A549 (cell line): ENCODE data around the gene RIPOR2. TPM values are rescaled to one million over a fixed set of nuclear protein-coding genes. Genes with fewer than 3 reads are reported as not detected.

ENCODE experiments used
- ATAC-seq, 2 experiments: fragments of 200-7000 bp in 1 of 2; fragments of >200 bp in 1 of 2; cut with Nextera tagmentation in 1 of 2; cut with Tn5 transposase in 1 of 2; 3 replicates each; pipeline versions ENCODE4 v1.8.0 to v1.9.1; 2018 to 2020; ENCODE audit warnings: mild to moderate bottlenecking in 1 of 2, moderate library complexity in 1 of 2
- CTCF ChIA-PET: fragments of 300-600 bp; sonication (Branson Sonifier 250); formaldehyde crosslinking; extraction: SDS; loops from one replicate; lab custom pipeline; 2021; ENCODE audit warnings: antibody characterized with exemption, inconsistent platforms; lab: Yijun Ruan, JAX
- POLR2A ChIA-PET: fragments of 350-600 bp; formaldehyde crosslinking; extraction: SDS; loops from one replicate; lab custom pipeline; 2021; ENCODE audit warnings: antibody characterized with exemption, inconsistent platforms; lab: Yijun Ruan, JAX
- DNase-seq, 2 experiments: peaks; one replicate each; pipeline versions ENCODE4 v3.0.0 to v3.0.0-alpha.2; 2011 to 2016; ENCODE audit warnings: low read depth in 1 of 2, low spot score in 1 of 2
- FAIRE-seq: peaks from 2 replicates; lab custom pipeline; 2011; peaks lifted over from hg19 to GRCh38; lab: Jason Lieb, UNC
- H3K27ac ChIP-seq, 2 experiments: fragments of >200 bp; sonication (Bioruptor Twin); formaldehyde crosslinking; 3 replicates each; pipeline ENCODE4 v1.5.1; 2016 to 2017
- H3K4me1 ChIP-seq: fragments of >200 bp; sonication (Bioruptor Twin); formaldehyde crosslinking; 3 replicates; pipeline ENCODE4 v1.6.1; 2016
- H3K4me2 ChIP-seq: fragments of >200 bp; sonication (Bioruptor Twin); formaldehyde crosslinking; 3 replicates; pipeline ENCODE4 v1.6.1; 2016
- H3K4me3 ChIP-seq: fragments of >200 bp; sonication (Bioruptor Twin); formaldehyde crosslinking; 3 replicates; pipeline ENCODE4 v1.5.1; 2016
- H3K9me3 ChIP-seq: fragments of >200 bp; sonication (Bioruptor Twin); formaldehyde crosslinking; 3 replicates; pipeline ENCODE4 v1.6.1; 2016
- ATOH8 ChIP-seq: fragments of 250-450 bp; sonication (Bioruptor Pico); IDR thresholded peaks from 2 replicates; pipeline ENCODE4 v1.5.0; 2020; ENCODE audit warnings: low read depth, mild to moderate bottlenecking, moderate library complexity
- BCL3 ChIP-seq: fragments of >200 bp; sonication (Bioruptor Twin); formaldehyde crosslinking; IDR thresholded peaks from 3 replicates; pipeline ENCODE4 v1.6.1; 2016
- BHLHE40 ChIP-seq: IDR thresholded peaks from 2 replicates; pipeline ENCODE4 v1.6.1; 2012; ENCODE audit warnings: low read depth, low read length, inconsistent platforms
- CBX2 ChIP-seq: fragments of 200-600 bp; sonication (generic); IDR thresholded peaks from 2 replicates; pipeline ENCODE4 v1.6.1; 2016; ENCODE audit warnings: low read depth, mild to moderate bottlenecking, borderline replicate concordance
- CTCF ChIP-seq: fragments of >200 bp; sonication (Bioruptor Twin); formaldehyde crosslinking; IDR thresholded peaks from 3 replicates; pipeline ENCODE4 v1.5.1; 2016
- E2F6 ChIP-seq: IDR thresholded peaks from 2 replicates; pipeline ENCODE4 v1.6.1; 2012; ENCODE audit warnings: low read depth, borderline replicate concordance
- EHF ChIP-seq: fragments of 250-450 bp; sonication (Bioruptor Pico); IDR thresholded peaks from 2 replicates; pipeline ENCODE4 v1.5.0; 2020; ENCODE audit warnings: mild to moderate bottlenecking
- EP300 ChIP-seq, 2 experiments: fragments of >200 bp; sonication (Bioruptor Twin); formaldehyde crosslinking; IDR thresholded peaks; 2 replicates in 1 of 2; 3 replicates in 1 of 2; pipeline ENCODE4 v1.6.1; 2016 to 2017
- FOSB ChIP-seq: fragments of 250-450 bp; sonication (Bioruptor Pico); IDR thresholded peaks from 2 replicates; pipeline ENCODE4 v1.5.0; 2020; ENCODE audit warnings: mild to moderate bottlenecking, moderate library complexity
- FOSL2 ChIP-seq, 2 experiments: fragments of 450-650 bp in 1 of 2; fragments of >200 bp in 1 of 2; sonication (Bioruptor Twin) in 1 of 2; formaldehyde crosslinking; IDR thresholded peaks; 2 replicates each; pipeline versions ENCODE4 v1.5.0 to v1.6.1; 2016 to 2020; ENCODE audit warnings: mild to moderate bottlenecking in 1 of 2, moderate library complexity in 1 of 2
- FOXS1 ChIP-seq: fragments of 250-450 bp; sonication (Bioruptor Pico); IDR thresholded peaks from 2 replicates; pipeline ENCODE4 v1.5.0; 2020; ENCODE audit warnings: mild to moderate bottlenecking, moderate library complexity
- HOXB5 ChIP-seq: fragments of 250-450 bp; sonication (Bioruptor Pico); IDR thresholded peaks from 2 replicates; pipeline ENCODE4 v1.5.0; 2020; ENCODE audit warnings: mild to moderate bottlenecking, moderate library complexity
- MAX ChIP-seq: IDR thresholded peaks from 2 replicates; pipeline ENCODE4 v1.6.1; 2012
- MAZ ChIP-seq: fragments of 150-350 bp; IDR thresholded peaks from 2 replicates; pipeline ENCODE4 v1.6.1; 2014; ENCODE audit warnings: antibody characterized with exemption, low read depth, low read length, borderline replicate concordance
- MYC ChIP-seq: IDR thresholded peaks from 2 replicates; pipeline ENCODE4 v1.6.1; 2012; ENCODE audit warnings: mild to moderate bottlenecking, inconsistent platforms, low read length, improper control_type of control experiment, borderline replicate concordance
- NPAS2 ChIP-seq: fragments of 250-450 bp; sonication (Bioruptor Pico); IDR thresholded peaks from 2 replicates; pipeline ENCODE4 v1.8.0; 2022; ENCODE audit warnings: mild to moderate bottlenecking, moderate library complexity, borderline replicate concordance
- NR3C1 ChIP-seq: fragments of >200 bp; sonication (Bioruptor Twin); formaldehyde crosslinking; IDR thresholded peaks from 3 replicates; pipeline ENCODE4 v1.6.1; 2017
- POLR2A ChIP-seq: IDR thresholded peaks from 2 replicates; pipeline ENCODE4 v1.6.1; 2012; ENCODE audit warnings: mild to moderate bottlenecking, low read length
- RCOR1 ChIP-seq: fragments of 150-350 bp; IDR thresholded peaks from 2 replicates; pipeline ENCODE4 v1.6.1; 2014; ENCODE audit warnings: antibody characterized with exemption, low read length, low read depth
- RFX5 ChIP-seq: fragments of 450-650 bp; IDR thresholded peaks from 2 replicates; pipeline ENCODE4 v1.7.1; 2014; ENCODE audit warnings: antibody characterized with exemption, mild to moderate bottlenecking, moderate library complexity
- SMC3 ChIP-seq: fragments of >200 bp; sonication (Bioruptor Twin); formaldehyde crosslinking; IDR thresholded peaks from 3 replicates; pipeline ENCODE4 v1.6.1; 2018; ENCODE audit warnings: inconsistent platforms
- SREBF2 ChIP-seq: fragments of 450-650 bp; IDR thresholded peaks from 2 replicates; pipeline ENCODE4 v1.6.1; 2014; ENCODE audit warnings: mild to moderate bottlenecking, moderate library complexity
- TFCP2L1 ChIP-seq: fragments of 250-450 bp; sonication (Bioruptor Pico); IDR thresholded peaks from 2 replicates; pipeline ENCODE4 v1.5.0; 2021; ENCODE audit warnings: mild to moderate bottlenecking
- WGBS: methylation state at CpG from one replicate; pipeline ENCODE4 v1.1.6; 2017; ENCODE audit errors: missing lambda C conversion rate; 5-methylcytosine and 5-hydroxymethylcytosine counted together
- polyA plus RNA-seq, 4 experiments: library from polyadenylated mRNA; depleted of rRNA in 3 of 4; stranded (reverse); fragments of >200 nt; fragmentation: RNase III in 1 of 4; extraction: RNeasy Plus Mini Kit Qiagen cat#74134 plus additional on column Dnase treatment in 1 of 4; gene quantifications; 2 replicates in 3 of 4; 3 replicates in 1 of 4; pipeline ENCODE4 v1.2.3, GENCODE V29; 2011 to 2017

The RIPOR2 gene
- polyA plus RNA-seq, 2 of the 4 experiments (the other 2 are of a cell fraction), result 0.01 TPM; not detected in 1

GRCh38 chr6:24827162-24827561 is 108.6 kb downstream of the RIPOR2 start:
- no peaks in the 10 kb centered on the region for H3K9me3 ChIP-seq
- WGBS, result 71% methylated on average over 3 of the region's 3 CpGs
- no peak for TF ChIP-seq MAX
- TF ChIP-seq FOXS1 (CRISPR knock-in tag), result no peak
- TF ChIP-seq FOSB (CRISPR knock-in tag), result no peak
- TF ChIP-seq ATOH8 (CRISPR knock-in tag), result no peak
- no peak for TF ChIP-seq CBX2
- TF ChIP-seq HOXB5, result no peak
- no peak for TF ChIP-seq RCOR1
- TF ChIP-seq FOSL2 (IDR thresholded peaks at IDR 0.05), result no peak
- no peak for TF ChIP-seq FOSL2 (CRISPR knock-in tag; IDR thresholded peaks at IDR 0.05)
- no peak for TF ChIP-seq EHF
- no peak for TF ChIP-seq SMC3
- TF ChIP-seq CTCF, result no peak
- TF ChIP-seq MYC, result no peak
- no peak for TF ChIP-seq NPAS2
- TF ChIP-seq TFCP2L1 (CRISPR knock-in tag), result no peak
- TF ChIP-seq NR3C1, result no peak
- TF ChIP-seq, all 56 proteins: peak for 0
- H3K4me3 ChIP-seq, result no peak overlapping the region
- ATAC-seq (peak; percentile 39 to 74; a peak in 4 of 6 replicates), FAIRE-seq (no peak), DNase-seq (peak in 1 of 2 experiments; percentile 18)
- ChIA-PET CTCF (interaction anchor here (1.3 kb wide), 1 partner anchor 29 kb away, joined by 4 read pairs; no protein-coding TSS in a partner anchor), POLR2A (no interaction called here)
- no peak overlapping the region for H3K27ac ChIP-seq
- no peak overlapping the region for H3K4me2 ChIP-seq
- peaks cover 3% of the 10 kb centered on the region; the same call in 2 of the 3 replicates for H3K4me1 ChIP-seq

- POLR2A ChIA-PET, result no interaction called here
- 75% methylated on average over 2 of the region's 2 CpGs for WGBS
- Histone ChIP-seq H3K9me3 (no peaks in the 10 kb centered on the region), H3K4me1 (peaks cover 3% of the 10 kb centered on the region; the same call in 2 of the 3 replicates), H3K4me2 (no peak overlapping the region), H3K27ac (no peak overlapping the region), H3K4me3 (no peak overlapping the region)
- TF ChIP-seq SREBF2 (no peak), POLR2A (no peak), EP300 (IDR thresholded peaks at IDR 0.05) (no peak), BHLHE40 (no peak)
- CTCF ChIA-PET, result interaction anchor here (2.1 kb wide), 1 partner anchor 27 kb away, joined by 6 read pairs; the partner anchor contains the start of gene ARMH2
- FAIRE-seq (no peak), ATAC-seq (no peak), DNase-seq (no peak)
Measured at GRCh38 chr6:24825130-24825630, 110.6 kb downstream of the RIPOR2 start.

- POLR2A ChIA-PET, result no interaction called here
Measured at GRCh38 chr6:24824142-24824938, 111.4 kb downstream of the RIPOR2 start.

More at GRCh38 chr6:24824142-24824938, 111.4 kb downstream of the RIPOR2 start:
- DNase-seq, result no peak
- CTCF ChIA-PET, result interaction anchor here (2.1 kb wide), 1 partner anchor 26 kb away, joined by 6 read pairs; the partner anchor contains the start of gene ARMH2
- WGBS, result 56% methylated on average over 6 of the region's 6 CpGs
- Histone ChIP-seq H3K9me3 (no peaks in the 10 kb centered on the region), H3K4me3 (no peak overlapping the region), H3K27ac (no peak overlapping the region), H3K4me2 (no peak overlapping the region), H3K4me1 (peaks cover 3% of the 10 kb centered on the region; the same call in 2 of the 3 replicates)
- no peak for FAIRE-seq
- no peak for TF ChIP-seq BCL3
- no peak for TF ChIP-seq POLR2A
- no peak for TF ChIP-seq FOSB (CRISPR knock-in tag)
- TF ChIP-seq MAZ, result no peak
- no peak for TF ChIP-seq E2F6
- TF ChIP-seq RFX5, result no peak
- no peak for TF ChIP-seq MYC
- no peak for TF ChIP-seq CBX2
- TF ChIP-seq ATOH8 (CRISPR knock-in tag), result no peak
- TF ChIP-seq HOXB5, result no peak
- no peak for ATAC-seq
